ENCODE measurements around the gene NUP205. TPM values are rescaled to one million over a fixed set of nuclear protein-coding genes. Genes with fewer than 3 reads are reported as not detected.

Gene NUP205
- total RNA-seq, 2 experiments from 2014 or later: 140 to 145 TPM

- POLR2A ChIA-PET: no interaction called here
- Mint-ChIP-seq H3K4me3 (no peak overlapping the region), H3K27ac (no peak overlapping the region), H3K36me3 (ENCODE audit: low read depth) (peaks cover 48% of the 10 kb centered on the region), H3K27me3 (no peaks in the 10 kb centered on the region), H3K4me1 (ENCODE audit: low read depth) (no peaks in the 10 kb centered on the region), H3K9me3 (no peaks in the 10 kb centered on the region)
- CTCF ChIA-PET: interaction anchor here (1.4 to 1.9 kb wide), 4 partner anchors 16 to 89 kb away, joined by 3 to 9 read pairs (median 4); no protein-coding TSS in a partner anchor
- intact Hi-C loops (cut with micrococcal nuclease): no loop called here
- TF ChIP-seq CTCF (IDR thresholded peaks at IDR 0.05): no peak
- DNase-seq (no peak), ATAC-seq (no peak)
Measured at GRCh38 chr7:135602304-135602703, 44.6 kb downstream of the NUP205 start.

DNA sequence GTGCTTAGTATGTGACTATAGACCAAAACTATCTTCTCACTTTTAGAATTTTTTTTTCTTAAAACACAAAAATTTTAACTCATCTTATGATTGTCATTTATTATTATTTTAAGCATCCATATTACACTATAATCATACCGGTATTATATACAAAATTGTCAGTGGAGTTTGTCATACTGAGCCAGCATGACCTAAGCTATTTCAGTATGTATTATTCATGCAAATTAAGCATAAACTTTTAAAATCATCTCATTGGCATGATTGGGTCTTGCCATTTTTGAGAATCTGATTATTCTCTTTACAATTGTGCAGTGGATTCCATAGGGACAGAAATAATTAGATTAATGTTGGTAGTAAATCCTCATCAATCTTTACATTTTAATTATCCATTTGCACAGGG lies 58.4 kb downstream of the NUP205 start:
- POLR2A ChIA-PET: no interaction called here
- H3K4me1 Mint-ChIP-seq (ENCODE audit: low read depth): no peaks in the 10 kb centered on the region
- ATAC-seq (no peak), DNase-seq (no peak)
- peaks cover 24% of the 10 kb centered on the region for H3K36me3 Mint-ChIP-seq (ENCODE audit: low read depth)
- H3K27ac Mint-ChIP-seq: no peak overlapping the region
- no peaks in the 10 kb centered on the region for H3K27me3 Mint-ChIP-seq
- H3K4me3 Mint-ChIP-seq: no peak overlapping the region
- no peak for TF ChIP-seq CTCF (IDR thresholded peaks at IDR 0.05)
- CTCF ChIA-PET: interaction anchor here (1.4 to 1.7 kb wide), 2 partner anchors 29 to 337 kb away, joined by 3 to 9 read pairs; no protein-coding TSS in a partner anchor
- intact Hi-C loops (cut with micrococcal nuclease): no loop called here
- no peaks in the 10 kb centered on the region for H3K9me3 Mint-ChIP-seq

DNA sequence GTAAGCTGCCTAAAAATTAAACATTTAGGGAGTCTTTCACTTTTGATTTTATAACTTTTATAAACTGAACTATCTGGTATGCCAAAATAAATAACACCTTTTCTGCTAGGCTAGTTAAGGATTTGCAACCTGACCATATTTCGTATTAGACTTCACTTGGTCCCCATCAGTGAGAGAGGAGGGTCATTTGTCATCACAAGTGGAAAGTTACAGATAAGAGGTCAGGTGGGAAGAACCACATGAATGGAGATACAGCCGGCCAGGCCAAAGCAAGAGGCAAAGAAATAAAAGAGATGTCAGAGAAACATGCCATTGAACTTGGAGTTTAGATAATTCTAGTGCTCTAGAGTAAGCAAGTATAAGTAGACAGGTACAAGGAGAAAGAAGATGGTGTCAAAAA lies 60.1 kb downstream of the NUP205 start:
- no peak for DNase-seq
- H3K4me3 Mint-ChIP-seq: no peak overlapping the region
- CTCF ChIA-PET: interaction anchor here (1.1 to 1.6 kb wide), 2 partner anchors 16 to 27 kb away, joined by 3 read pairs; no protein-coding TSS in a partner anchor
- H3K9me3 Mint-ChIP-seq: no peaks in the 10 kb centered on the region
- no peak for TF ChIP-seq CTCF (IDR thresholded peaks at IDR 0.05)
- no peak overlapping the region for H3K27ac Mint-ChIP-seq
- H3K27me3 Mint-ChIP-seq: no peaks in the 10 kb centered on the region
- no peaks in the 10 kb centered on the region for H3K4me1 Mint-ChIP-seq (ENCODE audit: low read depth)
- peaks cover 22% of the 10 kb centered on the region for H3K36me3 Mint-ChIP-seq (ENCODE audit: low read depth)
- intact Hi-C loops (cut with micrococcal nuclease): no loop called here
- no peak for ATAC-seq
- POLR2A ChIA-PET: no interaction called here

DNA sequence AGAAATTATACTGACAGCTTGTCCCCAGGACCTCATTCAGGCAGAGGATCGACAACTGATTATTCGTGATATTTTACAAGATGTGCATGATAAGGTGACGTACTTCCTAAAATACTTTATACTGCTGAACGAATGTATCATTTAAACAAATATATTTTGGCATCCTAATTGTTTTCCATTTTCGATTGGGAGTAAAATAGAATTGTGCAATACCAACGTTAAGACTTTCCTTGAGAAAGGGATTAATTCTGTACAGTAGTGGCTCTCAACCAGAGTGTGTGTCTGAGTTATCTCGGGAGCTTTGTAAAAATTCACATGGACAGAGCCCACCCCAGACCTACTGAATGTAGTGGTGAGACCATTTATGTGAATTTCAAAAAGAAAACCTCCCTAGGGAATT lies 60.8 kb downstream of the NUP205 start:
- DNase-seq (no peak), ATAC-seq (no peak)
- no peaks in the 10 kb centered on the region for H3K9me3 Mint-ChIP-seq
- no peaks in the 10 kb centered on the region for H3K27me3 Mint-ChIP-seq
- ChIA-PET CTCF (interaction anchor here (0.8 to 1.6 kb wide), 3 partner anchors 12 to 26 kb away, joined by 3 read pairs; no protein-coding TSS in a partner anchor), POLR2A (no interaction called here)
- no peaks in the 10 kb centered on the region for H3K4me1 Mint-ChIP-seq (ENCODE audit: low read depth)
- no peak for TF ChIP-seq CTCF (IDR thresholded peaks at IDR 0.05)
- H3K36me3 Mint-ChIP-seq (ENCODE audit: low read depth): peaks cover 24% of the 10 kb centered on the region
- H3K27ac Mint-ChIP-seq: no peak overlapping the region
- no peak overlapping the region for H3K4me3 Mint-ChIP-seq
- intact Hi-C loops (cut with micrococcal nuclease): no loop called here

DNA sequence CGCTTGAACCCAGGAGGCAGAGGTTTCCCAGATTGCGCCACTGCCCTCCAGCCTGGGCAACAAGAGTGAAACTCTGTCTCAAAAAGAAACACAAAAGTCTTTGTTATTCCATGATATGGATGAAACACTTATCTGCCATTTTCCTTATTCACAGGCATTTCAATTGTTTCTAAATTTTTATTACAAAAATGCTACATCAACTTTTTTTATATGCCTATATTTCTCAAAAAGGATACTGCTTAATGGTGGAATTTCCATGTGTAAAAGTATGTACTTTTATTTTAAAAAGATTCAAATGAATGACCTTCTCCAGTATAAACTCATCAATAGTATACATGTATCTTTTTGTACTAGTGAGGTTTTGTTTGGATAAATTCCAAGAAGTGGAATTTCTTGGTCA lies 62.7 kb downstream of the NUP205 start:
- TF ChIP-seq CTCF (IDR thresholded peaks at IDR 0.05): no peak
- intact Hi-C loops (cut with micrococcal nuclease): no loop called here
- Mint-ChIP-seq H3K4me3 (no peak overlapping the region), H3K4me1 (ENCODE audit: low read depth) (no peaks in the 10 kb centered on the region), H3K27me3 (no peaks in the 10 kb centered on the region), H3K9me3 (no peaks in the 10 kb centered on the region), H3K27ac (no peak overlapping the region), H3K36me3 (ENCODE audit: low read depth) (peaks cover 29% of the 10 kb centered on the region)
- ATAC-seq: no peak
- ChIA-PET POLR2A (no interaction called here), CTCF (interaction anchor here (0.6 to 2.6 kb wide), 16 partner anchors 9 to 103 kb away, joined by 3 to 15 read pairs (median 4); no protein-coding TSS in a partner anchor)
- DNase-seq: no peak
